Hepatocyte (in vitro differentiated cells): ENCODE measurements around the gene SYT15.

Source experiments
- EZH2 ChIP-seq: fragments of 200-600 bp; sonication (generic); IDR thresholded peaks from 2 replicates; pipeline ENCODE4 v1.6.1; 2016; ENCODE audit warnings: antibody characterized with exemption, mild to moderate bottlenecking, borderline replicate concordance
- TF ChIP-seq, protein P1 (sequence below): fragments of 200-600 bp; sonication (generic); IDR thresholded peaks from 2 replicates; pipeline ENCODE4 v1.5.1; 2016; ENCODE audit warnings: antibody characterized with exemption, mild to moderate bottlenecking; ENCODE audit not compliant: poor library complexity

- TF ChIP-seq, protein P1, sequence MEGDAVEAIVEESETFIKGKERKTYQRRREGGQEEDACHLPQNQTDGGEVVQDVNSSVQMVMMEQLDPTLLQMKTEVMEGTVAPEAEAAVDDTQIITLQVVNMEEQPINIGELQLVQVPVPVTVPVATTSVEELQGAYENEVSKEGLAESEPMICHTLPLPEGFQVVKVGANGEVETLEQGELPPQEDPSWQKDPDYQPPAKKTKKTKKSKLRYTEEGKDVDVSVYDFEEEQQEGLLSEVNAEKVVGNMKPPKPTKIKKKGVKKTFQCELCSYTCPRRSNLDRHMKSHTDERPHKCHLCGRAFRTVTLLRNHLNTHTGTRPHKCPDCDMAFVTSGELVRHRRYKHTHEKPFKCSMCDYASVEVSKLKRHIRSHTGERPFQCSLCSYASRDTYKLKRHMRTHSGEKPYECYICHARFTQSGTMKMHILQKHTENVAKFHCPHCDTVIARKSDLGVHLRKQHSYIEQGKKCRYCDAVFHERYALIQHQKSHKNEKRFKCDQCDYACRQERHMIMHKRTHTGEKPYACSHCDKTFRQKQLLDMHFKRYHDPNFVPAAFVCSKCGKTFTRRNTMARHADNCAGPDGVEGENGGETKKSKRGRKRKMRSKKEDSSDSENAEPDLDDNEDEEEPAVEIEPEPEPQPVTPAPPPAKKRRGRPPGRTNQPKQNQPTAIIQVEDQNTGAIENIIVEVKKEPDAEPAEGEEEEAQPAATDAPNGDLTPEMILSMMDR: no peak
- no peak for TF ChIP-seq EZH2
Measured at GRCh38 chr10:46558392-46559185, 20.3 kb upstream of the SYT15 start.
